H1 (cell line): ENCODE measurements around the gene DOCK11. TPM values are rescaled to one million over a fixed set of nuclear protein-coding genes. Genes with fewer than 3 reads are reported as not detected.

ENCODE experiments used
- CTCF ChIA-PET: fragments of 300-600 bp; sonication (Branson Sonifier 250); formaldehyde crosslinking; loops from one replicate; lab custom pipeline; 2021; ENCODE audit not compliant: partially characterized antibody; lab: Charles Lee
- POLR2A ChIA-PET: fragments of 300-600 bp; sonication (Branson Sonifier 250); formaldehyde crosslinking; loops from one replicate; lab custom pipeline; 2021; ENCODE audit warnings: inconsistent platforms; ENCODE audit not compliant: partially characterized antibody; lab: Charles Lee
- DNase-seq, 2 experiments: peaks; one replicate each; pipeline versions ENCODE4 v3.0.0 to v3.0.0-alpha.2; 2010 to 2022; ENCODE audit warnings: low spot score in 2 of 2, low read depth in 1 of 2, mixed read lengths in 1 of 2
- FAIRE-seq: peaks from 2 replicates; lab custom pipeline; 2011; peaks lifted over from hg19 to GRCh38; lab: Jason Lieb, UNC
- H2AFZ ChIP-seq: 2 replicates; pipeline ENCODE4 v1.8.1; 2012; ENCODE audit warnings: low read length, inconsistent platforms
- H2AK5ac ChIP-seq: 2 replicates; pipeline ENCODE4 v1.6.1; 2013; ENCODE audit warnings: low read depth, low read length
- H2BK120ac ChIP-seq: replicated peaks from 2 replicates; pipeline ENCODE3; 2013; ENCODE audit warnings: low read depth, low read length, inconsistent platforms
- H2BK12ac ChIP-seq: 2 replicates; pipeline ENCODE4 v1.6.1; 2013; ENCODE audit warnings: low read depth, low read length
- H2BK15ac ChIP-seq: 2 replicates; pipeline ENCODE4 v1.6.1; 2013; ENCODE audit warnings: low read length
- H2BK20ac ChIP-seq: 2 replicates; pipeline ENCODE4 v1.6.1; 2013; ENCODE audit warnings: low read length
- H2BK5ac ChIP-seq: 2 replicates; pipeline ENCODE4 v1.6.1; 2013; ENCODE audit warnings: low read depth, low read length
- H3K14ac ChIP-seq: 2 replicates; pipeline ENCODE4 v1.6.1; 2013; ENCODE audit warnings: inconsistent platforms; ENCODE audit not compliant: insufficient read length
- H3K18ac ChIP-seq: 2 replicates; pipeline ENCODE4 v1.6.1; 2013; ENCODE audit warnings: low read length; ENCODE audit errors: extremely low read depth
- H3K23ac ChIP-seq: 2 replicates; pipeline ENCODE4 v1.6.1; 2013; ENCODE audit warnings: inconsistent platforms; ENCODE audit not compliant: insufficient read length
- H3K23me2 ChIP-seq: 2 replicates; pipeline ENCODE4 v1.6.1; 2013; ENCODE audit warnings: low read depth, low read length
- H3K27ac ChIP-seq: 2 replicates; pipeline ENCODE4 v1.6.1; 2011; ENCODE audit warnings: low read depth, low read length, inconsistent platforms
- H3K27me3 ChIP-seq, 4 experiments: replicated peaks in 1 of 4; 1 replicate in 1 of 4; 2 replicates in 3 of 4; pipeline versions ENCODE4 v1.6.1 to v1.8.1; 2011 to 2013; ENCODE audit warnings: low read length in 3 of 4, mild to moderate bottlenecking in 3 of 4, inconsistent platforms in 2 of 4, mixed read lengths in 2 of 4, moderate library complexity in 1 of 4; ENCODE audit not compliant: control insufficient read depth in 3 of 4, insufficient read depth in 3 of 4; ENCODE audit errors: extremely low read depth in 1 of 4
- H3K36me3 ChIP-seq, 4 experiments: 2 replicates each; pipeline versions ENCODE4 v1.6.1 to v1.8.1; 2011 to 2013; ENCODE audit warnings: mild to moderate bottlenecking in 4 of 4, low read length in 3 of 4, moderate library complexity in 2 of 4, control low read depth in 1 of 4, inconsistent platforms in 1 of 4; ENCODE audit not compliant: insufficient read depth in 4 of 4, control insufficient read depth in 2 of 4
- H3K4ac ChIP-seq: replicated peaks from 2 replicates; pipeline ENCODE3; 2013; ENCODE audit warnings: low read length, low read depth, mixed read lengths, inconsistent platforms; ENCODE audit not compliant: insufficient read length
- H3K4me1 ChIP-seq, 4 experiments: replicated peaks in 1 of 4; 1 replicate in 1 of 4; 2 replicates in 3 of 4; pipeline versions ENCODE4 v1.6.1 to v1.8.1; 2011 to 2013; ENCODE audit warnings: low read length in 3 of 4, inconsistent platforms in 2 of 4, mixed read lengths in 1 of 4; ENCODE audit not compliant: insufficient read depth in 4 of 4, control insufficient read depth in 3 of 4
- H3K4me2 ChIP-seq, 2 experiments: 2 replicates each; pipeline versions ENCODE4 v1.6.1 to v1.8.1; 2011 to 2013; ENCODE audit warnings: low read depth in 2 of 2, low read length in 2 of 2, control low read depth in 1 of 2, inconsistent platforms in 1 of 2, mild to moderate bottlenecking in 1 of 2; ENCODE audit not compliant: insufficient read depth in 1 of 2
- H3K4me3 ChIP-seq, 4 experiments: fragments of 200-600, 300-600 bp in 1 of 4; sonication (generic), shearing (Covaris generic), sonication (Bioruptor Twin) in 1 of 4; 2 replicates each; pipeline versions ENCODE4 v1.5.1 to v1.8.1; 2011 to 2016; ENCODE audit warnings: low read length in 4 of 4, low read depth in 3 of 4, control low read depth in 2 of 4, inconsistent platforms in 2 of 4, mild to moderate bottlenecking in 2 of 4, mixed read lengths in 1 of 4, moderate library complexity in 1 of 4; ENCODE audit not compliant: insufficient read depth in 2 of 4; ENCODE audit errors: extremely low read depth in 1 of 4
- H3K56ac ChIP-seq: replicated peaks from 2 replicates; pipeline ENCODE3; 2013; ENCODE audit warnings: low read depth, mild to moderate bottlenecking, mixed read lengths, low read length, inconsistent platforms; ENCODE audit not compliant: insufficient read length
- H3K79me1 ChIP-seq: 2 replicates; pipeline ENCODE4 v1.6.1; 2013; ENCODE audit warnings: low read depth, low read length, control low read depth
- H3K79me2 ChIP-seq, 2 experiments: 2 replicates each; pipeline versions ENCODE4 v1.6.1 to v1.8.1; 2012 to 2013; ENCODE audit warnings: low read length in 2 of 2, mild to moderate bottlenecking in 2 of 2, inconsistent platforms in 1 of 2; ENCODE audit not compliant: insufficient read depth in 2 of 2, control insufficient read depth in 1 of 2
- H3K9ac ChIP-seq, 4 experiments: replicated peaks in 1 of 4; 1 replicate in 1 of 4; 2 replicates in 3 of 4; pipeline versions ENCODE4 v1.6.1 to v1.8.1; 2011 to 2013; ENCODE audit warnings: low read depth in 3 of 4, low read length in 3 of 4, control low read depth in 2 of 4, mild to moderate bottlenecking in 2 of 4, moderate library complexity in 2 of 4, inconsistent platforms in 1 of 4; ENCODE audit errors: extremely low read depth in 1 of 4
- H3K9me3 ChIP-seq, 2 experiments: 2 replicates each; pipeline versions ENCODE4 v1.6.1 to v1.8.1; 2012 to 2013; ENCODE audit warnings: mild to moderate bottlenecking in 2 of 2, moderate library complexity in 2 of 2, control low read depth in 1 of 2, inconsistent platforms in 1 of 2, low read depth in 1 of 2, low read length in 1 of 2, mixed read lengths in 1 of 2; ENCODE audit not compliant: insufficient read depth in 2 of 2
- H4K20me1 ChIP-seq, 2 experiments: replicated peaks in 1 of 2; 2 replicates each; pipeline versions ENCODE3 to v1.8.1; 2011 to 2013; ENCODE audit warnings: inconsistent platforms in 2 of 2, low read length in 2 of 2, mild to moderate bottlenecking in 1 of 2; ENCODE audit not compliant: insufficient read depth in 2 of 2, control insufficient read depth in 1 of 2
- H4K5ac ChIP-seq: 2 replicates; pipeline ENCODE4 v1.6.1; 2013; ENCODE audit warnings: low read length, low read depth, mixed read lengths, inconsistent platforms; ENCODE audit not compliant: insufficient read length
- H4K8ac ChIP-seq: 2 replicates; pipeline ENCODE4 v1.8.0; 2013; ENCODE audit warnings: mild to moderate bottlenecking, moderate library complexity, low read length, inconsistent platforms; ENCODE audit not compliant: insufficient read depth; ENCODE audit errors: extremely low read depth
- H4K91ac ChIP-seq: replicated peaks from 2 replicates; pipeline ENCODE3; 2013; ENCODE audit warnings: low read length, mixed read lengths, inconsistent platforms; ENCODE audit not compliant: insufficient read length
- HDAC6 ChIP-seq: IDR thresholded peaks from one replicate; pipeline ENCODE4 v1.7.1; 2012; ENCODE audit warnings: low read depth, mild to moderate bottlenecking, inconsistent platforms, low read length, moderate library complexity
- KDM1A ChIP-seq: fragments of 200-600, 300-600 bp; sonication (generic); IDR thresholded peaks from 2 replicates; pipeline ENCODE4 v1.7.1; 2016; ENCODE audit warnings: mild to moderate bottlenecking, low read length, borderline replicate concordance
- TEAD4 ChIP-seq: IDR thresholded peaks from 2 replicates; pipeline ENCODE4 v1.6.1; 2012; ENCODE audit warnings: low read depth, low read length, inconsistent platforms, mixed read lengths
- WGBS, 2 experiments: shearing (Covaris generic) in 1 of 2; methylation state at CpG; one replicate each; pipeline versions ENCODE4 v1.1.6 to v1.1.7; 2013 to 2015; ENCODE audit warnings: low lambda C conversion rate in 2 of 2, mixed read lengths in 2 of 2, inconsistent platforms in 1 of 2, low coverage in 1 of 2, missing lambda C conversion rate in 1 of 2; ENCODE audit not compliant: insufficient replicate concordance in 2 of 2, insufficient coverage in 1 of 2, insufficient read length in 1 of 2; ENCODE audit errors: extremely low coverage in 1 of 2, missing lambda C conversion rate in 1 of 2; 5-methylcytosine and 5-hydroxymethylcytosine counted together
- polyA plus RNA-seq, 7 experiments: library from polyadenylated mRNA; depleted of rRNA in 3 of 7; stranded (reverse) in 5 of 7; unstranded in 2 of 7; fragments of >200 nt in 5 of 7; fragments of 200-250 nt in 2 of 7; gene quantifications; 1 replicate in 5 of 7; 2 replicates in 1 of 7; 4 replicates in 1 of 7; pipeline versions ENCODE4 v1.2.1 to v1.2.3, GENCODE V29; 2011 to 2013; ENCODE audit warnings: missing spikeins in 2 of 7, mixed read lengths in 2 of 7
- total RNA-seq: library from RNA; stranded (reverse); fragmentation: NEBNext Ultra II Directional; extraction: Animal tissue kit (Norgen Biotek cat#: 25700); gene quantifications from 2 replicates; pipeline ENCODE4 v1.2.1, GENCODE V29; 2021

DOCK11 gene
- total and polyA plus RNA-seq, 2 of the 8 experiments (the other 6 are each of a cell fraction or from before 2014, with no cell fraction given): 4.9 to 12.0 TPM

DNA sequence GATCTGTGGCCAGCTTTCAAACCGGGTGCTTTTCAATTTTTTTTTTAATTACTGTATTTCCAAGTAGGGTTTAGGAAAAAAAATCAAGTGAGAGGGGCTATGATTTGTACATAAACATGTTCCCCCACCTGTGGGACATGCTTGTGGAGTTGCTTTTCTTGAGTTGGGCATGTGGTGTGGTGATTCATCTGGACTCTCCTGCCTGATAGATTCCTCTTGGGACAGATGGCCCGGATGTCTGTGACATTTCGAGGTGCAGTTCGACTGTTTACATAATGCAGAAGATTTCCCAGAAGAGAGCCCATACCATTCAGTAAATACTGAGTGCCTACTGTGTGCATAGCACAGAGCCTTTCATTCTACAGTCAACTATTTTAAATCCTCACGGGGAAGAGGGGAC, 49.9 kb downstream of the DOCK11 start:
- Histone ChIP-seq H3K56ac (no peak overlapping the region), H2AK5ac (no peak overlapping the region), H3K4ac (no peak overlapping the region), H3K9me3 (no peaks in the 10 kb centered on the region), H4K5ac (no peak overlapping the region), H3K4me2 (no peak overlapping the region), H3K27ac (no peak overlapping the region), H3K79me2 (no peaks in the 10 kb centered on the region), H2AFZ (no peak overlapping the region), H2BK20ac (no peak overlapping the region), H3K4me1 (no peaks in the 10 kb centered on the region), H2BK12ac (no peak overlapping the region), H3K18ac (no peak overlapping the region), H2BK120ac (no peak overlapping the region), H3K79me1 (no peaks in the 10 kb centered on the region), H3K23ac (no peak overlapping the region), H4K20me1 (no peaks in the 10 kb centered on the region), H4K91ac (no peak overlapping the region), H3K23me2 (no peaks in the 10 kb centered on the region), H3K27me3 (no peaks in the 10 kb centered on the region), H3K4me3 (no peak overlapping the region), H4K8ac (no peak overlapping the region), H2BK15ac (no peak overlapping the region), H2BK5ac (no peak overlapping the region), H3K9ac (no peak overlapping the region), H3K14ac (no peak overlapping the region), H3K36me3 (no peaks in the 10 kb centered on the region)
- 90% methylated on average over 5 of the region's 5 CpGs; no CpG with 5 or more reads in 1 of the 2 experiments for WGBS, 2 experiments
- ChIA-PET POLR2A (no interaction called here), CTCF (interaction anchor here (1.5 kb wide), 1 partner anchor 55 kb away, joined by 3 read pairs; no protein-coding TSS in a partner anchor)
- FAIRE-seq (no peak), DNase-seq (no peak)
- TF ChIP-seq HDAC6: no peak
- no peak for TF ChIP-seq TEAD4
- no peak for TF ChIP-seq KDM1A
